GM19463 (cell line): ENCODE measurements around the gene CFAP410.

Experiments
- ATAC-seq: cut with Tn5 transposase; IDR thresholded peaks from one replicate; pipeline ENCODE4 v1.9.1; 2021; ENCODE audit warnings: mild to moderate bottlenecking, moderate library complexity; ENCODE audit not compliant: unreplicated experiment

CFAP410 gene

GRCh38 chr21:44300262-44300959 lies 38.8 kb downstream of the CFAP410 start:
- peak; percentile 41 for ATAC-seq

DNA sequence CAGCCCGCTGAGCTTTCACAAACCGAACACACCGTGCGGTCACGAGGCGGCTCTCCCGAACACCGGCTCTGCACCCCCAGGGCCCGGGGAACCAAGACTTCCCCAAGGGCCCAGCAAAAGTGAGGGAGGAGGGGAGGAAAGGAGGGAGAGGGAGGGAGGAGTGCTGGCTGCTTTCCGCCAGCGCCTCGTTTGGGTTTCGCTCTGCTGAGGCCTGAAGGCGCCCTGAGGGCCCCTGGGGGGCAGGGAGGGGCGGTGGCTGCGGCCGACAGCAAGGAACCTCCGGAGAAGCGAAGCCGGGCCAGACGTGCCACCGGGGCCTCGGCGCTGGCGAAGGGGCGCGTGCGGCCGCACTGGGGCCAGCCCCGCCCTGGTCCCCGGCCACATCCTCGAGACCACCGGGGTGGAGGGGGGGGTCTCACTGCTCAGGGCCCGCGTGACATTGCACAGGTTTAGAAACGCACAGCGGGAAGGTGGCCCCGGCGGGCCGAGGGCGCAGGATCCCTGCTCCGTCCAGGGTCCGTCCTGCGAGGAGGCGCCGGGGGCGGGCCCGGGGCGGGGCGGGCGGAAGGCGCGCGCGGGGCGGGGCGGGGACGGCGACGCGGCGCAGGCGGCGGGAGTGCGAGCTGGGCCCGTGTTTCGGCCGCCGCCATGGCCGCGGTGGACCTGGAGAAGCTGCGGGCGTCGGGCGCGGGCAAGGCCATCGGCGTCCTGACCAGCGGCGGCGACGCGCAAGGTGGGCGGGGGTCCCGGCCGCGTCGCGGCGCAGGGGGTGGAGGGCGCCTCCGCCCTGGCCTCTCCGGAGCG lies 39.5 kb downstream of the CFAP410 start, which contains the start of gene PFKL:
TSS of gene PFKL (plus strand) at position 596 of the 804 bp plus-strand sequence. CDS start at position 649, 53 bp downstream.
- peak; percentile 61 for ATAC-seq

DNA sequence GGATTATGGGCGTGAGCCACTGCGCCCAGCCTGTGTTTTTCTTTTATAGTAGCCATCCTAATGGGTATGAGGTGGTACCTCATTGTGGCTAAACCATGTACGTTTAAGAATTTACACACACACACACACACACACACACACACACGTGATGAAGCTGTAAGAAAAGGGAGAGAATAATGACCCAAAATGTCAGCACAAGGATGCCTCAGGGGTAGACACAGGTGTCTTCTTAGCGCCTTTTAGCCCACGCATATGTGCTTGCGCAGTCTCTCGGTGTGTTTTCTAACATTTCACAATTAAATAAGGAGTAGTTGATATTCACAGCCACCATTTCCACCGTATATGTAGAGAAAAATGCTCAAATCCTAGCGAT lies 40.1 kb downstream of the CFAP410 start:
- no peak for ATAC-seq

DNA sequence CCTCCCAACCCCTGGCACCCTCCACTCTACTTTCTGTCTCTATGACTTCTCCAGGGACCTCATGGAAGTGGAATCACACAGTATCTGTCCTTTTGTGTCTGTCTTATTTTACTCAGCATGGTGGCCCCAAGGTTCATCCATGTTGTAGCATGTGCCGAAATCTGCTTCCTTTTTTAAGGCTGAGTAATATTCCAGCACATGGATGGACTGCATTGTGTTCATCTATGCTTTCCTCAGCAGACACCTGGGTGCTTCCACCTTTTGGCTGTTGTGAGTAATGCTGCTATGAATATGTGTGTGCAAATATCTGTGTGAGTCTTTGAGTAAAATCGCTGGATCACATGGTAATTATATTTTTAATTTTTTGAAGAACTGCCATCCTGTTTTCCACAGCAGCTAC lies 40.9 kb downstream of the CFAP410 start:
- no peak for ATAC-seq

GRCh38 chr21:44297525-44298290 lies 41.5 kb downstream of the CFAP410 start:
- no peak for ATAC-seq

DNA sequence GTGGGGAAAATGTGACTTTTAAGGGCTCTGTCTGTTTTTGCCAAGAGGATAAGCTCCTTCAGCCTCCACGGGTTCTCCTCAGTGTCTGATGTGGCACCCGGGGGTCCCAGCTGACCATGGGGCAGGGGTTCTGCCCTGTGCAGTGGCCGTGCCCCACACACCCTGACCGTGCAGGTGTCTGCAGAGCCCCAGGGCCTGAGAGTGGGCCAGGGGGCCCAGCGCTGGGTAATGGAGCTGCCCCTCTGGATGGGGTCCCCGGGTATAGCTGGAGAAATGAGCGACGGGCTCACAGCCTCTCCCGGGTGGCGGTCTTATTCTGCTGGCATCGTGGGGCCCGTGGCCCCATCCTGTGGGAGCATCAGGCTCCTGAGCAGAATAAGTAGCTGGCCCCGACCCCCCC lies 42.3 kb downstream of the CFAP410 start:
- ATAC-seq = no peak

- no peak for ATAC-seq
Measured at GRCh38 chr21:44296103-44296519, 43.1 kb downstream of the CFAP410 start.

DNA sequence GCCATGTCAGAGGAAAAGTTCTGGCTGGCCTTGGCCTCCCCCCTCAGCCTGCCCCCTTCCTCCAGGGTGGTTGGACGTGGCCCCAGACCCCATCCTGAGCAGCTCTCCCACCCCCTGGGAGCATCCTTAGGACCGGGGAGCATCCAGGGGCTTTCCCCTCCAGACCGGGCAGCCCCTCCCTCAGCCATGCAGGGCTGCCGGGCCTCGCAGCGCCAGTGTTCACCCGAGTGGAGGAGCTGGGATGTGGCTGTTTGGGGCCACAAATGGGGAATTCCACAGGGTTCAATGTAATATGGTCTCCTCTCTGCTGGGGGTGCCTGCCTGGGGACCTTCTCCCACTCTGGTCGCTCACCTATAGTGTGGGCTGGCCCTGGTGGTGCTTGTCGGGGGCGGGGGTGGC lies 43.5 kb downstream of the CFAP410 start:
- no peak for ATAC-seq

GRCh38 chr21:44295163-44295573 lies 44.0 kb downstream of the CFAP410 start:
- no peak for ATAC-seq

DNA sequence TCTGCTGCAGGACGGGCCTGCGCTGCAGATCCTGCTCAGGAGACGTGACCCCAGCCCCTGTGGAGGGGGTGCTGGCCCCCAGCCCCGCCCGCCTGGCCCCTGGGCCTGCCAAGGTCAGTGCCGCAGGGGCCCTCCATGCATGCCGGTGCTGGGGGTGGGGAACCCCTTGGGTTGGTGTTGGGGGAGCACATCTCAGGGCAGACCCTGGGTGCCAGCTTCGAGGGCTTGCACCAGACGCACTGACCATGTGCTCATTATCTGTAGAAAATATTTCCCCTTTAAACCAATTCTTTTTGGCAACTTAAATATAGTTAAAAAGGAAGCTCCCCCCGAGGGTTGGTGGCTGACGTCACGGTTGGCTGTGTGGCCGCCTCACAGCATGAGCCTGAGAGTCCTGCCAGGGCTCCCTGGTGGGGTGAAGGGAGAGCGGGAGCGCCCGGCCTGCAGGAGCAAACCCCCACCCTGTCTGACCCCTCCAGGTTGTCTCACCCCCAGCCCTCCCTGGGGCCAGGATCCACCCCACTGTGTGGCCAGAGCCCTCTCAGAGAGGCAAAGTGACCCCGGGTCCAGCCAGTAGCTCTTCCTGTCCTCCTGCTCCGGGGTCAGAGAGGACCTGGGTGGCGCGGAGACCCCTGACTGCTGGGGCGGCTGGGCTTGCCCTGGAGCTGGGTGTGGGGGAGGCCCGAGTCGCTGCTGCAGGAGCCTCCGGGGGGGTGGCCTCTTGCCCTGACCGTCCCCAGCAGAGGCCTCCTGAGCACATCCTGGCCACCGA lies 44.6 kb downstream of the CFAP410 start:
- no peak for ATAC-seq

DNA sequence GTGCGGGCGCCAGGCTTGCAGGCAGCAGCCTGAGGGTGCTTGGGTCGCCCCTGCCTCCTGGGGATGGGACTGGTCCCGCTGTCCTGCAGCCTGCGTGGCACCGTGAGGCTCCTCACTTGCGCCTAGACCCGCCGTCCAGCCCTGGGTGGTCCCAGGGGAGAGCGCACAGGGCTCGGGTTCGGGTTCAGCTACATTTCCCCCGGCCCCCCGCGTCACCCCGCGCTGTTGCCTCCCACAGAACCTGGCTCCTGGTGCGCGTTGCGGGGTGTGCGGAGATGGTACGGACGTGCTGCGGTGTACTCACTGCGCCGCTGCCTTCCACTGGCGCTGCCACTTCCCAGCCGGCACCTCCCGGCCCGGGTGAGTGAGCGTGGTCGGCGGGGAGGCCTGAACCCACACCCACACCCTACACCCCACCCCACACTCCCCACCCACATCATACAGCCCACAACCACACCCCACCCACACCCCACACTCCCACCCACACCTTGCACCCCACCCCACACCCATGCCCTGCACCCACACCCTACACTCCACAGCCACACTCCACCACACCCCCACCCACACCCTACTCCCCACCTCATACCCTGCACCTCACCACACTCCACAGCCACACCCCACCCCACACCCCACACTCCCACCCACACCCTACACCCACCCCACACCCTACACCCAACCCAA lies 45.5 kb downstream of the CFAP410 start:
- no peak for ATAC-seq

DNA sequence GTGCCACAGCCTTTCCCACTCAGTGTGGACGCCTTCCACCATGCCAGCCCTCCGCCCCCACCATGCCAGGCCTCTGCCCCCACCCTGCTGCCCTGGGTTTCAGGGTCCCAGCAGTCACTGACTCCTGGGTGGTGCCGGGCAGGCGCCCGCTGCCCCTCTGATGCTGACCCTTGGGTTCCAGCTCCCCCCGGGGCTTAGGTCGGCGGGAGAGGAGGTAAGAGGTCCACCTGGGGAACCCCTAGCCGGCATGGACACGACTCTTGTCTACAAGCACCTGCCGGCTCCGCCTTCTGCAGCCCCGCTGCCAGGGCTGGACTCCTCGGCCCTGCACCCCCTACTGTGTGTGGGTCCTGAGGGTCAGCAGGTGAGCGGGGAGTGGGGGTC lies 46.4 kb downstream of the CFAP410 start:
- ATAC-seq = no peak

GRCh38 chr21:44291936-44292811 lies 47.0 kb downstream of the CFAP410 start:
- no peak for ATAC-seq

DNA sequence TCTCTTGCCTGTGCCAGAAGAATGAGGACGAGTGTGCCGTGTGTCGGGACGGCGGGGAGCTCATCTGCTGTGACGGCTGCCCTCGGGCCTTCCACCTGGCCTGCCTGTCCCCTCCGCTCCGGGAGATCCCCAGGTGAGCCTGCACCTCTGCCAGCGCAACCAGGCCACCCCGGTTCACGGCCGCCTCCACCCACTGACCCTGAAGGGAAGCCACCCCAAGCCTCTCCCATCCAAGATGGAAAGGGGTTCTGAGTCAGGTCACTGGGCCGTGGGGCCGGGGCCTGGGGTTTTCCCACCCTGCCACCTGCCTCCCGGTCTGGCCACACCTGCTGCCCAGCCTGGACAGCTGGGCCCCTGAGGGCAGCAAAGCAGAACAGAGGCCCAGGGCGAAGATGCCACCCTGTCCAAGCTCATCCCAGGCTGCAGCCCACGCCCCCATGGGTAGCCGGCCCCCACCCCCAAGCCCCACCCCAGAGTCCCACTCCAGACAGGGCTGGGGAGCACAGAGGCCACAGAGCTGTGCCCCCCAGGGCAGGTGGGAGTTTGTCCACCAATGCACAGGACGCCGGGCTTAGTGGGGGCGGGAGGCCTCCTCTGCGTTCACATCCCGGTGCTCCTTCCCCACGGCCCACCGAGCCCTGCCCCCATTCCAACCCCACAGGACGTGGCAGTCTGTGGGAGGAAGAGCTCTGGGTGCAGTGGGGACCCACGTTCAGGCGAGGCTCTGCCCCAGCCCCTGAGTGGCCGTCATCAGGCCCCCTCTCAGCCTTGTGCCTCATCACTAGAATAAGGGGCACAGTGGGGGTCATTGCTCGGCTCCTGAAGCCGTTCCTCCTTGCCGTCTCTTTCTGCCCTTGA lies 47.9 kb downstream of the CFAP410 start:
- ATAC-seq = no peak

- no peak for ATAC-seq
Measured at GRCh38 chr21:44290327-44291077, 48.7 kb downstream of the CFAP410 start.

DNA sequence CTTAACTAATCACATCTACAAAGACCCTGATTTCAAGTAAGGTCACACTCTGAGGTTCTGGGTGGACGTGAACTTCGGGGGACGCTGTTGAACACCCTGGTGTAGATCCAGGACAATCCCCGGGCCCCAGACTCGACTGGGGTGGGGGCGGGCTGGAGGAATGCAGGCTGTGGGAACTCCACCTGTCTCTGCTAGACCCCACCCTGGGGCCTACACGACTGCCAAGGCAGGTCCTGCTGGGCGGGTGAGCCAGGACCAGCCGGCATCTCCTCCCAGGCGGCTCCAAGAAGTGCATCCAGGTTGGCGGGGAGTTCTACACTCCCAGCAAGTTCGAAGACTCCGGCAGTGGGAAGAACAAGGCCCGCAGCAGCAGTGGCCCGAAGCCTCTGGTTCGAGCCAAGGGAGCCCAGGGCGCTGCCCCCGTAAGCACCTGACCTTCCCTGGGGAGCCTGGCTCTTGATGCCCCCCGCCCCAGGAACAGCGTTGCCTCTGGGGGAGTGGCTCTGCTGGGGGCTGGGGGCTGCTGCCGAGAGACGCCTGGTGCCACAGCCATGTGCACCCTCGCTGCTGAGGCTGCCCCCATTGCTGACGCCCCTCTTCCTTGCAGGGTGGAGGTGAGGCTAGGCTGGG lies 49.7 kb downstream of the CFAP410 start:
- ATAC-seq = no peak
